HG02571 (cell line): ENCODE measurements around the gene STON1.
"Not testable (repeated sequence)": the region's sequence is repeated elsewhere in the genome, so short reads cannot be mapped to it uniquely, and the experiment has no call there.

Experiments
- ATAC-seq: cut with Tn5 transposase; IDR thresholded peaks from one replicate; pipeline ENCODE4 v1.9.1; 2021; ENCODE audit warnings: mild to moderate bottlenecking, moderate library complexity; ENCODE audit not compliant: unreplicated experiment

STON1 gene

GRCh38 chr2:48530033-48530811, at the start of gene STON1:
TSS of gene STON1 (plus strand) at chr2:48530154. CDS start at chr2:48580634, 50,480 bp downstream.
- no peak for ATAC-seq

- ATAC-seq, result no peak
Measured at GRCh38 chr2:48480526-48480925, 49.4 kb upstream of the STON1 start.

- ATAC-seq, result no peak
Measured at GRCh38 chr2:48482313-48482712, 47.6 kb upstream of the STON1 start.

GRCh38 chr2:48482769-48483168, 47.2 kb upstream of the STON1 start:
- ATAC-seq, result no peak

DNA sequence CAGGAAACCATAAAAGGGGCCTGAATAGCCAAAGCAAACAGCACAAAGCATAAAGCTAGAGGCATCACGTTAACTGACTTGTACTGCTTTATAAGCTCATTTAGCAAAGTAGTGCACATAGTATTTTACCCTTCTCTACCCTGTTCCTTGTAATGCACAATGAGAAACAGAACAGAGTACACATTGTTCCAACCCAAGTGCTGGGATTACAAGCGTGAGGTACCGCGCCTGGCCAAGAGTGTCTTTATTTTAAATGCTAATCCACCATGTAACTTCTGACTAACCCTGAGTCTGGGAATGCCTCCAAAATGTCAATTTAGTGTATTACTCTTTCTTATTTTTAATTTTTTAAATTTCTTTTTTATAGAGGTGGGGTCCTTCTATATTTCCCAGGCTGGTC, 46.4 kb upstream of the STON1 start:
- no peak for ATAC-seq

DNA sequence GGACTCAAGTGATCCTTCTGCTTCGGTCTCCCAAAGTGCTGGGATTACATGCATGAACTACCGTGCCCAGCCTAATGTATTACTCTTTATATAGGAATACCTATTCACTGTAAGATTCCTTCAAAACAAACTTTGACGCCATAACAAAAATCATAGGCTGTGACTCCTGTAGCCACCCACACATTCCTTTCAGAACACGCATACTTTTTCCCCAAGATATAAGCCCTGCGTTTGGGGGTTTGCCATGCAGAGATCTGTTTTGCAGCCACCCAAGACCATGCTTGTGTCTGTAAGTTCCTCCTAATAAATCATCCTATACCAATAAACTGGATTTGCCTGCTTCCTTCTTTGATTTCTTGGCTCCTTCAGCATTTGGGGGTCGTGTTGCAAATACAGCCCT, 46.0 kb upstream of the STON1 start:
- no peak for ATAC-seq

- no peak for ATAC-seq
Measured at GRCh38 chr2:48488545-48488944, 41.4 kb upstream of the STON1 start.

GRCh38 chr2:48496849-48497248, 33.1 kb upstream of the STON1 start:
- ATAC-seq, result no peak

- no peak for ATAC-seq
Measured at GRCh38 chr2:48504647-48505327, 25.2 kb upstream of the STON1 start.

- ATAC-seq, result no peak
Measured at GRCh38 chr2:48507111-48507510, 22.8 kb upstream of the STON1 start.

DNA sequence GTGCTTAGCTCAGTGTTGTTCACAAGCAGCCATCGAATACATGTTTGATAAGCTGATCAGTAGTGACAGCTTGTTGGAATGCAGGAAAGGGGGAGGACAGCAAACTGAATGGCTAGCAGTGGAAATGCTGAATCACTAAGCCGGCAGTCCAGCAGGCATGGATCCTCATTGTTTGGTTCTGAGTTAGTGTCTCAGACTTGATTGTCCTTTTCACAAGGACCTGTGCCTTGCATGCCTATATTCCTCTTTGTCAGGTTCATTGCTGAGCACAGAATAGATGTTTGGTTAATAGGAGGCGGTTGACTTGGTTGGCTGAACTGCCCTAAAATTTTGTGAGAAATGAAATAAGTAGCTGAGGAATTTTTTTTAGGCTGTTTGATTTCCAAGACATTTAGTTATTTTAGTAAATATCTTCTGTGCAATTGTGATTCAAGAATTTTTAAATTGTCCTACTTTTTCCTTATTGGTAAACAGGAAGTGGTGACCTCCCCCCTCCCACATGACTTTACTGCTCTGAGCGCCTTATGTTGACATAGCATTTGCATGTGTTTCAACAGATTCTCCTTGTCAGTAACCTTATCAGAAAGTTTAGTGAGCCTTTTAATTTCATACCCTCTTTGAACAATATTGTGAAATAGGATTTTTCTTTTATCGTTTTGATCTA, 21.4 kb upstream of the STON1 start:
- no peak for ATAC-seq

DNA sequence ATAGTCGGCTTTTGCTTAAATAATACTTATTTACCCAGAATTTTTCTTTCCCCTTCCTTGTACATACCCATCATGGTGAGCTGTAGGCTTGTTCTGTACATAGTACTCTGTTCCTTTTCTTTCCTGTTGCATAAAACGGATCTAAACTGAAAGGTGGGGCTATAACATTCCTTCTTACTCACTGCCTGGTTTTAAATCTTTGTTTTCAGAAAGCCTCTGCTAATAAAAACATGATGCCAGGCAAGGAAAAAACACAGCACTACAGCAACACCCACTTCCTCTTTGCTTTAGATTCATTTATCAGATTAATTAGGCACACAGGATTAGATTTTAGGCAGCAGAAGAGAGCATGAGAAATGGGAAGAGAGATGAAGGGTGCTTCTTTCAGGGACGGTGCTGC, 19.6 kb upstream of the STON1 start:
- no peak for ATAC-seq

DNA sequence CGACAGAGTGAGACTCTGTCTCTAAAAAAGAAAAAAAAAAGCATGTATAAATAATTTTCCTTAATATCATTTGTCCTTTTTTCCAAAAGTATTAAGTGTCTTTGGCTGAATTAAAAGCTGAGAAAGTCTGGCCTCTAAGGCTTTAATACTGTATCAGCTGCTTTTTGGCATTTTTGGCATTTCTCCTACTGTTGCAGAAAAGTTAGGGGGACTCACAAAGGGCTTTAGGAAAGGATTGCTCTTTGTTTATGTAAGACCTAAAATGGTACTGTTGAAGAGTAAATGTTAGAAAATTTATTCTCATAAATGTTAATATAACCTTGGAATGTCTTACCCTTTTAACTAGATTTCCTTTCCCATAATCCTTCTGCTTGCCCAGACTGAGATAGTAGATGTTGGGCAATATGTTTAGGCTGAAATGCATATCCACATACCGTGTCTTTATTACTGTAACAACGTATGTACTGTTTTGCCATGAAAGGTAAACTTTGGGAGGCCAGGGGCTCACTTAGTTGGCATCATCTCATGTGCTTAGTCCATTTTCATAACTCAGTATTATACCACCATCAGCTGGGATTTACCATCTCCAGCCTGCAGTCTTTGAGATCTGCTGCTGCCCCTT, 18.0 kb upstream of the STON1 start:
- no peak for ATAC-seq

DNA sequence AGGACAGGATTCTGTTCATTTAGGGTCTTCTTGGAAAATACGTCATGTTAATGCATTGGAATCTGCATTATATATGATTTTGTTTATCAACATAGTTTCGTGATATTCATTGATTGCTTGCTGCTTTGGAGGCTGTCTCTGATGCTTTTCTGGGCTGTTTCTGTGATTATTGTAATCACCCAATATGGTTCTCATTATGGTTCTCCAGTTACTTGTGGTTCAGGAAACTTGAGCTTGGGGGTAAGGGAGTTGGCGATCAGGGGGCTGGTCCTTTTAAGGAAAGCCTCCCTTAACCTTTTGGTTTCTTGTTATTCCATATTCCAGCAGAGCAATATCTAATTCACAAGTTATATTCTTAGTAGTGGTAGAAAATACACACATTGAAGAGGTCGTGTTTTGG, 17.4 kb upstream of the STON1 start:
- ATAC-seq, result no peak

DNA sequence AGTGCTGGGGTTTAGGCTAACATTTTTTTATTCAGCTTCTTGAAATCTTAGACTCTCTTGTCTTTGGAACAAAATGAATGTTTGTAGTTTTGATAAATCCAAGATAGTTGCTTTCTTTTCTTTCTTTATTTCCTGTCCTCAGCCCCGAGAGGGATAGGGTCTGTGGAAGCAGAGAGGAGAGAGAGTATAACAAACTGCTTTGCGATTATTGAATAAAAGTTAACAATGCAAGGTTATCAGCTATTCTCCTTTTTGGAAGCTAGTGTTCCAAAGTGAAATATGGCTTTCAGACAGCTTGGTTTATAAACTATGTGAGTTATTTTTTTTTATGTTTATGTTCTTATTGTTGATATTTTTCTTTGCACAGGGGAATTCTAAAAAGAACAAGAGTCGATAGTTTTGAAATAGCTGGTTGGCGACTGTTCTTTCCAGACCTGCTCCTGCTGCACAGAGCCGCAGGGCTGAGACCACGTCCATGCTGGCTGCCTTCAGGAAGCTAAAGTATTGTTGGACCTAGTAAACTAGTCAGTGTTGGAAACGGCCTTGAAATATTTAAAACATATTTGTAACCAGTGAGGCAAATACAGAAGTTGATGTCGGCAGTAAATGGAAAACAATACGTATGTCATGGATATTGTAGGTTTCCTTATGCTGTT, 15.5 kb upstream of the STON1 start:
- ATAC-seq, result no peak

GRCh38 chr2:48515513-48515985, 14.4 kb upstream of the STON1 start:
- no peak for ATAC-seq

DNA sequence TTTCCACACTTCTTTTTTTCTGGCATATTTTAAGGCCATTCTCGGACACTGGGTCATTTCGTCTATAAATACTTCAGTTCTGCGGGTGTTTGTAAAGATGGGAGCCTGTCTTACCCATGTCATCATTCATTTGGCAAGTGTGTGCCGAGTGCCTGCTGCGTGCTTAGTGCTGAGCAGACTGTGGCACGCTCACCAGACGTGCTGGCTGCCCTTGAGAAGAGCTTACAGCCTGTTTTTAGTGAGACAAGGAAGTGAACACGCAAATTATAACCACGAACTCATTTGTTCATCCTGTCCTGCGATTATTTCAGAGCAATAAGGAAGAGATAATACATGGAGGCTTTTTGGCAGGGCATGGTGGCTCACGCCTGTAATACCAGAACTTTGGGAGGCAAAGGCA, 10.4 kb upstream of the STON1 start:
- no peak for ATAC-seq

GRCh38 chr2:48524756-48525155, 5.2 kb upstream of the STON1 start:
- ATAC-seq, result not testable (repeated sequence)

GRCh38 chr2:48525269-48525943, 4.5 kb upstream of the STON1 start:
- ATAC-seq, result no peak

DNA sequence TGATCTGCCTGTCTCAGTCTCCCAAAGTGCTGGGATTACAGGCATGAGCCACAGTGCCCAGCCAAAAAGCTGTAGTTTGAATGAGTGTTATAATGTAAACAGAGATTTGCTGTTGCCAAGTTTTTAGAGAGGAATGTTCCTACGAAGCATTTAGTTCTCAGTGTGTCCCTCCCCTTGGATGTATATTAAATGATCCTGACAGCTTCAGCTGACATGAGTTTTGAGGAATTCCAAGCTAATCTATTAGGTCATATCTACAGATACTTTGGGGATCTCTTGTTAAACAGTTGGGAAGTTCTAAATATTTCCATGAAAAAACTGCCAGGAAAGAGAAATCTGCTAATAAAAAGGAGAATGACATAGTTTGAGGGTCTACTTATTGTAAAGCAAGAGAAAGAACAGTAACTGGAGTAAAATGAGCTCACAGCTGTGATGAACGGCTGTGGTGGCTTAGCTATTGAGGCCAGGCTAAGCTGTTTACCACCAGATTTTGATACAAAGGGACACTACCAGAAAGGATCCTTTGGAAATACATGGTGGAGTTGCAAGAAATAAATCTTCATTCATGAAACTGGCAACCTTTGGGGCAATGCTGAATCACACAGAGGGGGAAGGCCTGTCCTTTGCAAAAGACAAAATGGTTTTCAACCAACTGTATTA, 2.6 kb upstream of the STON1 start:
- ATAC-seq, result no peak
